Measurements from ENCODE around the gene ASB3.

ASB3 gene

DNA sequence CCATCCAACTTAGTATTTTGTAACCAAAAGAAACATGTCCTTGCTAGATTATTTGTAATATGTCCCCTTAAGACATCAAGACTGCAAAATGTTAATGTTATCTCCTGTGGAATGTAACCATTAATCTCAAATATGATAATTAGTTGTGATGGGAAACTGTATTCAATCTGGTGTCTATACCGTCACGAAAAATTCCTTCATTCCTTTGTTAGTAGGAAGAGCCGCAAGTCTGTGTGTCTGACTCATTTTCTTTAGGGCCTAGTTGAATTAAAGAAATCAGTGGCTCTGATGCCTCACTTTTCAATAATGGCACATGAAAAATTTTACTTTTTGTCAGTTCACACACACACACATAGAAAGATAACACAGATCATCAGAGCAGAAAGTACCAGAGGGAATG, 146.3 kb downstream of the ASB3 start:
- Histone ChIP-seq H3K9ac (ENCODE audit: low read depth, low read length, poor library complexity, severe bottlenecking) (no peak overlapping the region), H3K27me3 (ENCODE audit: insufficient read depth, low read length, poor library complexity, severe bottlenecking) (no peaks in the 10 kb centered on the region), H3K36me3 (ENCODE audit: insufficient read depth, low read length) (no peaks in the 10 kb centered on the region), H3K4me3 (ENCODE audit: low read length, poor library complexity, severe bottlenecking) (no peak overlapping the region), H3F3A (ENCODE audit: low read depth) (no peaks in the 10 kb centered on the region), H3K4me2 (ENCODE audit: low read depth, low read length, poor library complexity, severe bottlenecking) (no peak overlapping the region), H3K79me2 (ENCODE audit: insufficient read depth, low read length) (no peaks in the 10 kb centered on the region), H3K4me1 (ENCODE audit: insufficient read depth, low read length, poor library complexity, severe bottlenecking) (no peaks in the 10 kb centered on the region), H4K20me1 (ENCODE audit: insufficient read depth, low read length, poor library complexity, severe bottlenecking) (no peaks in the 10 kb centered on the region), H3K9me2 (replicated peaks; ENCODE audit: low read depth, low read length) (no peaks in the 10 kb centered on the region), H3K9me3 (ENCODE audit: insufficient read depth, low read depth, low read length) (no peaks in the 10 kb centered on the region), H2AFZ (ENCODE audit: low read length) (no peak overlapping the region)
- TF ChIP-seq, protein P1, sequence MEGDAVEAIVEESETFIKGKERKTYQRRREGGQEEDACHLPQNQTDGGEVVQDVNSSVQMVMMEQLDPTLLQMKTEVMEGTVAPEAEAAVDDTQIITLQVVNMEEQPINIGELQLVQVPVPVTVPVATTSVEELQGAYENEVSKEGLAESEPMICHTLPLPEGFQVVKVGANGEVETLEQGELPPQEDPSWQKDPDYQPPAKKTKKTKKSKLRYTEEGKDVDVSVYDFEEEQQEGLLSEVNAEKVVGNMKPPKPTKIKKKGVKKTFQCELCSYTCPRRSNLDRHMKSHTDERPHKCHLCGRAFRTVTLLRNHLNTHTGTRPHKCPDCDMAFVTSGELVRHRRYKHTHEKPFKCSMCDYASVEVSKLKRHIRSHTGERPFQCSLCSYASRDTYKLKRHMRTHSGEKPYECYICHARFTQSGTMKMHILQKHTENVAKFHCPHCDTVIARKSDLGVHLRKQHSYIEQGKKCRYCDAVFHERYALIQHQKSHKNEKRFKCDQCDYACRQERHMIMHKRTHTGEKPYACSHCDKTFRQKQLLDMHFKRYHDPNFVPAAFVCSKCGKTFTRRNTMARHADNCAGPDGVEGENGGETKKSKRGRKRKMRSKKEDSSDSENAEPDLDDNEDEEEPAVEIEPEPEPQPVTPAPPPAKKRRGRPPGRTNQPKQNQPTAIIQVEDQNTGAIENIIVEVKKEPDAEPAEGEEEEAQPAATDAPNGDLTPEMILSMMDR (conservative IDR thresholded peaks at IDR 0.05; ENCODE audit: low read length), result no peak
- no peak for TF ChIP-seq EZH2phosphoT487 (IDR thresholded peaks at IDR 0.05; ENCODE audit: borderline replicate concordance)

DNA sequence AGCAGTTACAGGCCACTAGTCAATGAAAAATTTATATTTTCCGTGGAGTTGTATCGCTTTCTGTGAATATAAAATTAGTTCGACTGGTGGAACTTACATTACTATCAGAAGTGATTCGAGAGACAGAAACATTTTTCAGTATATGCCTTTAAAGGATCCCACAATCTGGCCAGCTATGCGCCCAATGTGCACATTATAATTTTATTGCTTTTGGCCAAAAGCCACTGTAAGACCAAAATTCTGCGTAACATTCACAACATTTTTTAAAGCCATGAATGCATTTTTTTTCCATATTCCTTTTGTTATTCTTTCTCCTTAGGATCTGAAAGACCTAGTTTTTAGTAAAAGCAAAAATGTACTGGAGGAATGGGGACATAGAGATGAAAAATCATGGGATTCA, 150.2 kb downstream of the ASB3 start:
- Histone ChIP-seq H3K27me3 (ENCODE audit: insufficient read depth, low read length, poor library complexity, severe bottlenecking) (no peaks in the 10 kb centered on the region), H3K79me2 (ENCODE audit: insufficient read depth, low read length) (no peaks in the 10 kb centered on the region), H3K9ac (ENCODE audit: low read depth, low read length, poor library complexity, severe bottlenecking) (no peak overlapping the region), H3K9me2 (replicated peaks; ENCODE audit: low read depth, low read length) (no peaks in the 10 kb centered on the region), H3K36me3 (ENCODE audit: insufficient read depth, low read length) (no peaks in the 10 kb centered on the region), H3F3A (ENCODE audit: low read depth) (no peaks in the 10 kb centered on the region), H3K4me2 (ENCODE audit: low read depth, low read length, poor library complexity, severe bottlenecking) (no peak overlapping the region), H3K4me1 (ENCODE audit: insufficient read depth, low read length, poor library complexity, severe bottlenecking) (no peaks in the 10 kb centered on the region), H3K4me3 (ENCODE audit: low read length, poor library complexity, severe bottlenecking) (no peak overlapping the region), H4K20me1 (ENCODE audit: insufficient read depth, low read length, poor library complexity, severe bottlenecking) (no peaks in the 10 kb centered on the region), H3K9me3 (ENCODE audit: insufficient read depth, low read depth, low read length) (no peaks in the 10 kb centered on the region), H2AFZ (ENCODE audit: low read length) (no peak overlapping the region)
- TF ChIP-seq, protein P1 (conservative IDR thresholded peaks at IDR 0.05; ENCODE audit: low read length), result no peak
- no peak for TF ChIP-seq EZH2phosphoT487 (IDR thresholded peaks at IDR 0.05; ENCODE audit: borderline replicate concordance)

DNA sequence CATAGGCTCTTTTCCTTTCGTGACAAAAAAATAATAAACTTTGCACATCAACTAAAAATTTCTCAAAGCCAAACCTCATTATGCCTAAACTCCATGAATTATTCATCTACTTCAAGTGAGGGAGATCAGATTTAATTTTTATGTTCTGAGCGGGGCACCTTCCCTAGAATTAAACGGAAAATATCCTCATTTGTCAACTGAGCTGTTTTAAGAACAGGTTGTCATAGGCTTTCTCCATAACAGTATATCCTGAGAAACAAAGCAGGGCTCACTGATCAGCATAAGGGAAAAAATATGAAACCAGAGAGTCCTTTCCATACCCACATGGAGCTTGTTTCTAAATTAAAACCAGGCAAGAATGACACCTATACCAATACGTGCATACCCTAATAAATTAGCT, 150.6 kb downstream of the ASB3 start:
- Histone ChIP-seq H3K4me1 (ENCODE audit: insufficient read depth, low read length, poor library complexity, severe bottlenecking) (no peaks in the 10 kb centered on the region), H4K20me1 (ENCODE audit: insufficient read depth, low read length, poor library complexity, severe bottlenecking) (no peaks in the 10 kb centered on the region), H3K9ac (ENCODE audit: low read depth, low read length, poor library complexity, severe bottlenecking) (no peak overlapping the region), H3K9me2 (replicated peaks; ENCODE audit: low read depth, low read length) (no peaks in the 10 kb centered on the region), H3K27me3 (ENCODE audit: insufficient read depth, low read length, poor library complexity, severe bottlenecking) (no peaks in the 10 kb centered on the region), H3K9me3 (ENCODE audit: insufficient read depth, low read depth, low read length) (no peaks in the 10 kb centered on the region), H3K36me3 (ENCODE audit: insufficient read depth, low read length) (no peaks in the 10 kb centered on the region), H3K4me3 (ENCODE audit: low read length, poor library complexity, severe bottlenecking) (no peak overlapping the region), H3F3A (ENCODE audit: low read depth) (no peaks in the 10 kb centered on the region), H3K79me2 (ENCODE audit: insufficient read depth, low read length) (no peaks in the 10 kb centered on the region), H2AFZ (ENCODE audit: low read length) (no peak overlapping the region), H3K4me2 (ENCODE audit: low read depth, low read length, poor library complexity, severe bottlenecking) (no peak overlapping the region)
- TF ChIP-seq, protein P1 (conservative IDR thresholded peaks at IDR 0.05; ENCODE audit: low read length), result no peak
- no peak for TF ChIP-seq EZH2phosphoT487 (IDR thresholded peaks at IDR 0.05; ENCODE audit: borderline replicate concordance)
